OCI-LY3 (cell line): Measurements from ENCODE around the gene ECSIT.

ENCODE experiments used
- CTCF ChIP-seq: fragments of 200-600, 300-600 bp; sonication (generic); IDR thresholded peaks from 2 replicates; pipeline ENCODE4 v1.5.1; 2014; ENCODE audit warnings: antibody characterized with exemption, low read length, low read depth
- EZH2phosphoT487 ChIP-seq: fragments of 200-600 bp; shearing (Covaris generic); IDR thresholded peaks from 2 replicates; pipeline ENCODE4 v1.6.1; 2018; ENCODE audit warnings: antibody characterized with exemption, mixed run types, low read depth

DNA sequence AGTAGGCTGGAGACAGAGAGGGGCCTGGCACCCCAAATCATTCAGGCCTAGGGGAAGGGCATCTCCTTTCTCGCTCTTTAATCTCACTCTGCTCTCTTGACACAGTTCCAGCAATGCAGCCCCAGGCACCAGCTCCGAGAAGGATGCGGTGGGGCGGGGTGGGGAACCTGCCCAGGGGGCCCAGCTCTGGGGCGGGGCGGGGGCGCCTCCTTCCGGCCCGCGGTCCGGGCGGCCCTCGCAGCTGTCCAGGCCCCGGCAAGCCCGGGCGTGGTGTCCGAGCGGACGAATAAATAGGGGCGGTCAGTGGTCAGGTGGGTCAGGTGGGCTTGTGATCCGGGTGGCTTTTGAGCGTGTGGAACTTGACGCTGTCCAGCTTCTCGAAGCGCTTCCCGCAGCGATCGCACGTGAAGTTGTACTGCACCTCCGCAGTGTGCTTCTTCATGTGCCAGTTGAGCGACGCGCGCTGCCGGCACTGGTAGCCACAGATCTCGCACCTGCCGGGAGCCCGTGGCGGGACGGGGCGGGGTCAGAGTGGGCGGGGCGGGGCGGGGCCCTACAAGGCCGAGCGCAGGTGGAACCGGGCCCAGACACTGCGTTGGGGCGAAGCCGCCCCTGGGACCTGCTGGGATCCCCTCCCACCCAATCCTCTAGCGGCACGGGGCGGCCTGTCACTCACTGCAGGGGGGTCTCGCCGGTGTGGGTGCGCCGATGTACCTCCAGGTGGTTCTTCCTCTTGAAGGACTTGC is 45.4 kb downstream of the ECSIT start:
- TF ChIP-seq CTCF (no peak), EZH2phosphoT487 (no peak)
